ELF-1 (cell line): ENCODE data around the gene SLC19A2.
"Not testable (repeated sequence)": the region's sequence is repeated elsewhere in the genome, so short reads cannot be mapped to it uniquely, and the experiment has no call there.

Experiments used
- DNase-seq: peaks from one replicate; pipeline ENCODE4 v3.0.0-alpha.2; 2016; ENCODE audit warnings: low read depth, low spot score

The SLC19A2 gene

GRCh38 chr1:169485431-169486280 lies at the start of gene SLC19A2:
Gene SLC19A2, minus strand, starts transcription at chr1:169485944. Its CDS starts 178 bp downstream, at chr1:169485766.
- peak; percentile 99 for DNase-seq

- no peak for DNase-seq
These were observed 48.9 kb upstream of the SLC19A2 start for GRCh38 chr1:169534653-169535052.

- not testable (repeated sequence) for DNase-seq
These were observed 47.9 kb upstream of the SLC19A2 start for GRCh38 chr1:169533528-169534190.

GRCh38 chr1:169530448-169530847 lies 44.7 kb upstream of the SLC19A2 start:
- no peak for DNase-seq

- peak; percentile 90 for DNase-seq
These were observed 43.4 kb upstream of the SLC19A2 start for GRCh38 chr1:169529068-169529642.

GRCh38 chr1:169528215-169529067 lies 42.7 kb upstream of the SLC19A2 start:
- no peak for DNase-seq

GRCh38 chr1:169527451-169528214 lies 41.9 kb upstream of the SLC19A2 start:
- no peak for DNase-seq

GRCh38 chr1:169527001-169527400 lies 41.3 kb upstream of the SLC19A2 start:
- no peak for DNase-seq

- no peak for DNase-seq
These were observed 40.5 kb upstream of the SLC19A2 start for GRCh38 chr1:169526120-169526832.

GRCh38 chr1:169525391-169525790 lies 39.6 kb upstream of the SLC19A2 start:
- no peak for DNase-seq

- no peak for DNase-seq
These were observed 38.2 kb upstream of the SLC19A2 start for GRCh38 chr1:169523904-169524303.

GRCh38 chr1:169521226-169521625 lies 35.5 kb upstream of the SLC19A2 start:
- DNase-seq: no peak

GRCh38 chr1:169517558-169518186 lies 31.9 kb upstream of the SLC19A2 start:
- no peak for DNase-seq

GRCh38 chr1:169515641-169516040 lies 29.9 kb upstream of the SLC19A2 start:
- no peak for DNase-seq

- DNase-seq: no peak
These were observed 29.0 kb upstream of the SLC19A2 start for GRCh38 chr1:169514566-169515270.

GRCh38 chr1:169513208-169513607 lies 27.5 kb upstream of the SLC19A2 start:
- no peak for DNase-seq

GRCh38 chr1:169511316-169512005 lies 25.7 kb upstream of the SLC19A2 start:
- no peak for DNase-seq

- no peak for DNase-seq
These were observed 24.3 kb upstream of the SLC19A2 start for GRCh38 chr1:169510060-169510459.

GRCh38 chr1:169509354-169509753 lies 23.6 kb upstream of the SLC19A2 start:
- no peak for DNase-seq
